ENCODE results near the gene FGF8. TPM values are rescaled to one million over a fixed set of nuclear protein-coding genes. Genes with fewer than 3 reads are reported as not detected.
A peak's percentile ranks its signal among the peaks of the same experiment; 100 is the strongest.

Gene FGF8
- total and polyA plus RNA-seq, 9 of the 15 experiments (the other 6 are each of a cell fraction or from before 2014, with no cell fraction given): 0.13 to 0.82 (median 0.37) TPM; not detected in 5

- TF ChIP-seq ZNF224 (CRISPR knock-in tag; IDR thresholded peaks at IDR 0.05): no peak
- TF ChIP-seq, protein P1, sequence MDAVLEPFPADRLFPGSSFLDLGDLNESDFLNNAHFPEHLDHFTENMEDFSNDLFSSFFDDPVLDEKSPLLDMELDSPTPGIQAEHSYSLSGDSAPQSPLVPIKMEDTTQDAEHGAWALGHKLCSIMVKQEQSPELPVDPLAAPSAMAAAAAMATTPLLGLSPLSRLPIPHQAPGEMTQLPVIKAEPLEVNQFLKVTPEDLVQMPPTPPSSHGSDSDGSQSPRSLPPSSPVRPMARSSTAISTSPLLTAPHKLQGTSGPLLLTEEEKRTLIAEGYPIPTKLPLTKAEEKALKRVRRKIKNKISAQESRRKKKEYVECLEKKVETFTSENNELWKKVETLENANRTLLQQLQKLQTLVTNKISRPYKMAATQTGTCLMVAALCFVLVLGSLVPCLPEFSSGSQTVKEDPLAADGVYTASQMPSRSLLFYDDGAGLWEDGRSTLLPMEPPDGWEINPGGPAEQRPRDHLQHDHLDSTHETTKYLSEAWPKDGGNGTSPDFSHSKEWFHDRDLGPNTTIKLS (IDR thresholded peaks at IDR 0.05; ENCODE audit: borderline replicate concordance, low read depth): no peak
- no peak for TF ChIP-seq DIDO1 (tag; IDR thresholded peaks at IDR 0.05; ENCODE audit: low read depth)
- TF ChIP-seq ARID1B (IDR thresholded peaks at IDR 0.05): peak; percentile 96
- TF ChIP-seq SAFB (IDR thresholded peaks at IDR 0.05; ENCODE audit: borderline replicate concordance, low read depth, low read length): no peak
- TF ChIP-seq ZNF274 (IDR thresholded peaks at IDR 0.05; ENCODE audit: borderline replicate concordance, low read depth, low read length): no peak
- peak; percentile 81 for TF ChIP-seq EHMT2 (IDR thresholded peaks at IDR 0.05)
- no peak for TF ChIP-seq CSDE1 (IDR thresholded peaks at IDR 0.05)
- no peak for TF ChIP-seq GTF2A2 (tag; IDR thresholded peaks at IDR 0.05)
- no peak for TF ChIP-seq CHCHD3 (CRISPR knock-in tag; IDR thresholded peaks at IDR 0.05)
- TF ChIP-seq HNRNPL (IDR thresholded peaks at IDR 0.05; ENCODE audit: low read depth, low read length): no peak
- TF ChIP-seq, protein P2, sequence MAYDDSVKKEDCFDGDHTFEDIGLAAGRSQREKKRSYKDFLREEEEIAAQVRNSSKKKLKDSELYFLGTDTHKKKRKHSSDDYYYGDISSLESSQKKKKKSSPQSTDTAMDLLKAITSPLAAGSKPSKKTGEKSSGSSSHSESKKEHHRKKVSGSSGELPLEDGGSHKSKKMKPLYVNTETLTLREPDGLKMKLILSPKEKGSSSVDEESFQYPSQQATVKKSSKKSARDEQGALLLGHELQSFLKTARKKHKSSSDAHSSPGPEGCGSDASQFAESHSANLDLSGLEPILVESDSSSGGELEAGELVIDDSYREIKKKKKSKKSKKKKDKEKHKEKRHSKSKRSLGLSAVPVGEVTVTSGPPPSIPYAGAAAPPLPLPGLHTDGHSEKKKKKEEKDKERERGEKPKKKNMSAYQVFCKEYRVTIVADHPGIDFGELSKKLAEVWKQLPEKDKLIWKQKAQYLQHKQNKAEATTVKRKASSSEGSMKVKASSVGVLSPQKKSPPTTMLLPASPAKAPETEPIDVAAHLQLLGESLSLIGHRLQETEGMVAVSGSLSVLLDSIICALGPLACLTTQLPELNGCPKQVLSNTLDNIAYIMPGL (CRISPR knock-in tag; IDR thresholded peaks at IDR 0.05): no peak
- no peak for TF ChIP-seq HLTF (IDR thresholded peaks at IDR 0.05)
- TF ChIP-seq NFIC (IDR thresholded peaks at IDR 0.05): peak; percentile 53; the same call in 1 of the 2 replicates
- TF ChIP-seq THRA (IDR thresholded peaks at IDR 0.05): no peak
- no peak for TF ChIP-seq XRCC3 (IDR thresholded peaks at IDR 0.05)
- 0 out of 2 replicates have a peak, but pooled peaks have one; percentile 29 for TF ChIP-seq CREB1 (IDR thresholded peaks at IDR 0.05)
- no peak for TF ChIP-seq CREB1 (CRISPR knock-in tag; IDR thresholded peaks at IDR 0.05)
- TF ChIP-seq MYC (IDR thresholded peaks at IDR 0.05; ENCODE audit: low read depth, low read length): no peak
- TF ChIP-seq MYC (CRISPR knock-in tag; IDR thresholded peaks at IDR 0.05; ENCODE audit: borderline replicate concordance, low read depth): no peak
- no peak for TF ChIP-seq ELF1 (tag; IDR thresholded peaks at IDR 0.05)
- no peak for TF ChIP-seq ZBTB8A (IDR thresholded peaks at IDR 0.05; ENCODE audit: partially characterized antibody)
- TF ChIP-seq ILF3 (IDR thresholded peaks at IDR 0.05; ENCODE audit: borderline replicate concordance): no peak
- no peak for TF ChIP-seq HMGN3 (IDR thresholded peaks at IDR 0.05; ENCODE audit: borderline replicate concordance, extremely low read depth, insufficient read length, low read depth, low read length)
- TF ChIP-seq OTX1 (CRISPR knock-in tag; IDR thresholded peaks at IDR 0.05): no peak
- no peak for TF ChIP-seq CXXC5 (CRISPR knock-in tag; IDR thresholded peaks at IDR 0.05)
Measured at GRCh38 chr10:101824736-101825135, 48.8 kb upstream of the FGF8 start (continued).

Measured in K562 (cell line).